Measurements from ENCODE around the gene ALDH16A1.

- TF ChIP-seq, protein P1, sequence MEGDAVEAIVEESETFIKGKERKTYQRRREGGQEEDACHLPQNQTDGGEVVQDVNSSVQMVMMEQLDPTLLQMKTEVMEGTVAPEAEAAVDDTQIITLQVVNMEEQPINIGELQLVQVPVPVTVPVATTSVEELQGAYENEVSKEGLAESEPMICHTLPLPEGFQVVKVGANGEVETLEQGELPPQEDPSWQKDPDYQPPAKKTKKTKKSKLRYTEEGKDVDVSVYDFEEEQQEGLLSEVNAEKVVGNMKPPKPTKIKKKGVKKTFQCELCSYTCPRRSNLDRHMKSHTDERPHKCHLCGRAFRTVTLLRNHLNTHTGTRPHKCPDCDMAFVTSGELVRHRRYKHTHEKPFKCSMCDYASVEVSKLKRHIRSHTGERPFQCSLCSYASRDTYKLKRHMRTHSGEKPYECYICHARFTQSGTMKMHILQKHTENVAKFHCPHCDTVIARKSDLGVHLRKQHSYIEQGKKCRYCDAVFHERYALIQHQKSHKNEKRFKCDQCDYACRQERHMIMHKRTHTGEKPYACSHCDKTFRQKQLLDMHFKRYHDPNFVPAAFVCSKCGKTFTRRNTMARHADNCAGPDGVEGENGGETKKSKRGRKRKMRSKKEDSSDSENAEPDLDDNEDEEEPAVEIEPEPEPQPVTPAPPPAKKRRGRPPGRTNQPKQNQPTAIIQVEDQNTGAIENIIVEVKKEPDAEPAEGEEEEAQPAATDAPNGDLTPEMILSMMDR (IDR thresholded peaks at IDR 0.05; ENCODE audit: low read depth, low read length, poor library complexity, severe bottlenecking): no peak
- TF ChIP-seq EZH2phosphoT487 (IDR thresholded peaks at IDR 0.05; ENCODE audit: borderline replicate concordance, low read length): no peak
These were observed 44.7 kb downstream of the ALDH16A1 start for GRCh38 chr19:49497789-49498103.

Data from DOHH2 (cell line).